Left forelimb (tissue), 1 donor: ENCODE results near the gene MSI2.

Source experiments
- DNase-seq: peaks from one replicate; pipeline ENCODE4 v3.0.0-alpha.2; 2018; ENCODE audit warnings: low spot score

MSI2 gene

GRCh38 chr17:57599271-57600045 is 343.1 kb downstream of the MSI2 start:
- DNase-seq = no peak

DNA sequence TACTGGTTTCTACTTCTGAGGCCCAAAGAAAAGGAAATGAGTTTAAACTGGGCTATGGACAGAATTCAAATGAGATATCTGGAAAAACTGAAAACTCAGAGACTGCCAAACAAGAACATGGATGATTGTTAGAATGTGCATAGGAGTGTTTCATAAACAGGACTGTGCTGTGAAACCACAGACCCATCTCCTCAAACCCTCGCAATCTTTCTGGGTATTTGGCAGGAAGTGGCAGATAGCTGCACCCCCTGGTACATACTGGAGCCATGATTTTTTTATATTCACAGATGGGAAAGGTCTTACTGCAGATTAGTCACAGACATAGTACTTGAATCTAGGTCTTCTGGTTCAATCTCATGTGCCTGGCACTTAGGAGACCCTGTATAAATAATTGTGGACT is 343.8 kb downstream of the MSI2 start:
- DNase-seq = no peak

GRCh38 chr17:57601143-57601735 is 344.9 kb downstream of the MSI2 start:
- DNase-seq = no peak

- no peak for DNase-seq
Observed at GRCh38 chr17:57602896-57603295, 346.6 kb downstream of the MSI2 start.

- DNase-seq = no peak
Observed at GRCh38 chr17:57603546-57603945, 347.2 kb downstream of the MSI2 start.

GRCh38 chr17:57603978-57604377 is 347.7 kb downstream of the MSI2 start:
- no peak for DNase-seq

DNA sequence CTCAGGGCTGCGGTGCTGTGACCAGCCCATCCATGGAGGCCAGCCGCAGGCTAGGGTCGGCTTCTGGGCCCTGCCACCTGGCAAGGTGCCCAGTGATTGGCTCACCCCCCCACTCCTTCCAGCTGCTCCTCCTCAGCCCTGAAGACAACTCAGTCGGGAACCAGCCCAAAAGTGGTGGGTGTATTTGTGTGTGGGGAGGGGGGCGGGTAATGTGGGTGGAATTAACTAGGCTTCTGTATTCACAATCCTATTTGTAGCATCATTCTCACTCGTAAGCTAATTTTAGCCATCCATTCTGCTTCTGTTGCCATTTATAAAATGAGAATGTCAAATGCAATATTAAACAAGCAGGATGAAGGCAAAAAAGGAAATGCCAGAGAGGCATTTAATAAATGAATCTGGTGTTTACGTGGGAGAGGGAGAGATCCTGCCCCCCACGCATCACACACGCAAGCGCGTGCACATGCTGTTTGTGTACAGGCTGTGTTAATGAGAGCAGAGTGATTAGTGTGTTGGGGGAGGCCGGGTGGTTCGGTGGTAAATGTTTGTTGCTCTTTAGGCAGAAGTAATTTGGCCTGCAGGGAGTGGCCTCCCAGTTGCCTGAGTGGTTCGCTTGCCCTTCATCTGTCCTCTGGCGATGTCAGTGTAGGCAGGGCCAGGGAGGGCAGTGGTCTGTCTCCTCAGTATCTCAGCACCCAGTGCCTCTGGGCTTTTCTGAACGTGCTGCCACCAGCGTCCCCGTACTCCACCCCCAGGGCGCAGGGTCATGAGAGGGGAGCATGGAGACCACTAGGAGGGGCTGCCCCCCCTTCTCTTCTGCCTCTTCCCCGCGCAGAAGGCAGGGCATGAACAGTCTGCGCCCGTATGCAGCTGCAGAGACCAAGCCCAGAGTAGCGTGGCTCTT is 348.7 kb downstream of the MSI2 start:
- DNase-seq = no peak

GRCh38 chr17:57605675-57606105 is 349.4 kb downstream of the MSI2 start:
- DNase-seq = no peak

DNA sequence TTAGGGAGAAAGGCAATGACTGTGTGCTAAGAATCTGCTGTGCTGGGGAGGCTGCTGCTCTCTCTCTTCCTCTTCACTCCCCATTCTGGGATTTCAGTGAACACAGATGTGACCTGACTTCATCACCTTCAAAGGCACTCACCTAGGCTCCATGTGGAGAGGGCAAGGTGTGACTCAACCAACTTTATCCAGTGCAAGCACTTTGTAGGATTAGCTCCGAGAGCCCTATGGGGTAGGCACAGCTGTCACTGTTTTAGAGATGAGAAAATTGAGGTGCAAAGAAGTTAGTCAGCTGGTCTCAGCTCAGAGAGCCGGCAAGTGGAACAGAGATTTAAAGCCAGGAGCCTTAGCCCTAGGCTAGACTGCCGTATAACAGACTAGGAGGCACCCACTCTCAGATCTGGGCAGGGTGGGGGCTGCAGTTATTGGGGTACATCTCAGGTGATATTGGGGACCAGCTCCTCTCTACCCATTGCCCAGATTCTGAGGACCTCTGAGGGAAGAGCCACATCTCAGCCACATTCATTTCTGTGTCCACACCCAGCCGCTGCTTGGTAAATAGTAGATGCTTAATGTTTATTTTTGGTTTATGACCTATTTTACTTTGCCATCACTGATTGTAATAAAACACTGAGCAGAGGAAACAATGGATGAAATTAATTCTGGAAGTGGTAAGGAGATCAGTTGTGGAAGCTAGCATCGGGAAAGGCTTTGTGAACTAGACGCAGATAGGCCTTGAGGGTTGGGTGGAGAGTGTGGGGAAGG is 350.0 kb downstream of the MSI2 start:
- no peak for DNase-seq

- no peak for DNase-seq
Observed at GRCh38 chr17:57607553-57608120, 351.3 kb downstream of the MSI2 start.

DNA sequence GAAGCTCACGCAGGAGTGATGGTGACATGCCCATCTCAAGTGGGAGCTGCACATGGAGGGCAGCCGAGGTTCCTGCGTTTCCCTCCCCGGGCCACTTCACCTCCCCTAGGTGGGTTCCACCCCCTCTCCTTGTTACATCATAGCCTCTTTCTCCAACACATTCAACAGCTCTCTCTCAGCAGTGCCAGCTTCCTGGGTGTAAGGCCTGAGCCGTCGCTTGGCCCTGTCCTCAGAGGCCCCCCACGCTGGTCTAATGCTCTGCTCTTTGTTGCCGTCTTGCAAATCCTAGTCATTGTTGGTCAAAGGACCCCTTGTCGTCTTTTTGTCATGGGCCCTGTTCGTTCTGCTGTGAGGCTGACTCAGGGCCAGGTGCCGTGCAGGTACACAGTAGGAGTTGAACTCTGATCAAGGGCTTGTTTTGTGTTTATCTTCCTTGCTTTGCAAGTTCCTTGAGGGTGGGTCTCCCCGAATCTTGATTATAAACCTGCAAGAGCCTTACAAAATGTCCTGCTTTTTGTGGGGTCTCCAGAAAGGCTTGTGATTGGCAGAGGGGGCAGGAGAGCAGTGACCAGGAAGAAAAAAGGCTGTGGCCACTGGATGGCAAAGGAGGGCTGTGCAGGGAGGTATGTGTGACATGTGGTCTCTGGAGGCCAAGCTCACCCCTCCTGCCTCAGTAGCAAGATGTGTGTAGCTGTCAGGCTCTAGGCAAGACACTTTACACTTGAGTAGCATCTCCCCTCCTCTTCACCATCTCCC is 352.2 kb downstream of the MSI2 start:
- DNase-seq = no peak

DNA sequence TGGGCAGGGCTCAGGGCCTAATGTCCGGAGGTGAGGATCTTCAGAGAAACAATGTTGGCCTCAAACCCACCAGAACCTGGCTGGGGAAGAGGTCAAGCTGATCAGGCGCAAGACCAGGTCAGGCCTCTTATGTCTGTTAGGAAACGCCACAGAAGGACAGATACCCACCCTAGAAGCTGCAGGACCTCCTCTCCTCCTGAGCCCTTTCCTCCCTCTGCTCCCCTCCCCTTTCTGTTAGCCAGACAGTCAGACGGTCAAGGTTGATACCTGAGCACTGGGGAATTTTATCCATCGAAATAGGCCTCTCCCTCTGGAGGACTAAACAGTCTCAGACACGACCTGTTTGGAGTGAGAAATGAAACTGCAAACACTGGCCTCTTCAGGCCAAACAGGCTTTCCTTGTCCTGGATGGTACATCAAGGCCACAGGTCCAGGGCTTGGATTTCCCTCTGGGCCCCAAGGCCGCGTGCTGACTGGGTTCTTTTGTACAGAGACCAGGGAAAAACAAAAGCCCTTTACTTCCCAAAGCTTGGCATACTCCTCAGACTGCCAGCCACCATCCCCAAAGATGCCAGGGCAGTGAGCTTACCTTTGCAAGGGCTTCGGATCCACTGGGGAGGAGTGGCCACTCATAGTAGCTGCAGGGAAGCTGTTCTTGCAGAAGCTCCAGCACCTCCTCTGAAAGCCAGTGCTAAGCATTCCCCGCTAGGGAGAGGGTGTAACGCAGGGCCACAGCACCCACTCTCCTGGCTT is 353.0 kb downstream of the MSI2 start:
- no peak for DNase-seq

GRCh38 chr17:57609878-57610270 is 353.6 kb downstream of the MSI2 start:
- DNase-seq = no peak

DNA sequence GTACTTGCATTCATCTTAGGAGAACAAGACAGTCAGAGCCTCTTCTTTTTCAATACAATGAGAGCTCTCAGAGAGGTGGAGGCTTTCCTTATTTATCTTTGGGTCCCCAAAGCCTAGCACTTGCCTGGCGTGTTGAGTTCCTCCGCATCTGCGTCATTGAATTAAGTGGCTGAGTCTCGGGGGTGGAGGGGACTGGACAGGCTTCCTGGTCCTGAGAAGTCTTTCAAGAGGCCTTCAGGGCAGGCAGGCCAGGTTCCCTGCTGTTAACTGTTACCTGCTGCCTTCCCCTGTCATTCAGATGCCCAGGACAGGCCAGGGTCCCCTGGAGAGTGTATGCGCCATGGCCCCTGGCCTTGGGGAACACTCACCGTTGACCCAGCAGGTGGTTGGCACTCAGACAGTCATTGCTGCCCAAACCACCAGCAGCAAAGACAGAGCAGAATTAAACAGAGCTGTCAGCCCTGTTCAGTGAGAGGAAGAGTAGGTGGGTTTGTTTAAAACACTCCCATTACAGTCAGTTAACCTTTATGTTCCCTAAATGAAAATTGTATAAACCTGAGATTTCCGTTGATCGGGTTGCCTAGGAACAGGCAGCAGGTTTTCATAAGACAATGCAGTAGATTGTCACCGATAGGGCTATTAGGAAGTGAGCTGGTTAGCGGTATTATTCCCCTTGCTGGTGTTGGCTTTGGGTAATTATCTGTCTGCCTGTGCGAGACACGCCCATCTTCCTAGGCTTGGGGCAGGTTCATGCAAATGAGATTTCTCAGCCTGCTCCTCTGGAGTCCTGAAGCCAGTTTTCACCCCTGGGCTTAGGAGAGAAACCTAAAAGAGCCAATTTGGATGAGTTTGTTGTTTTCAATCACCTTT is 356.1 kb downstream of the MSI2 start:
- no peak for DNase-seq

DNA sequence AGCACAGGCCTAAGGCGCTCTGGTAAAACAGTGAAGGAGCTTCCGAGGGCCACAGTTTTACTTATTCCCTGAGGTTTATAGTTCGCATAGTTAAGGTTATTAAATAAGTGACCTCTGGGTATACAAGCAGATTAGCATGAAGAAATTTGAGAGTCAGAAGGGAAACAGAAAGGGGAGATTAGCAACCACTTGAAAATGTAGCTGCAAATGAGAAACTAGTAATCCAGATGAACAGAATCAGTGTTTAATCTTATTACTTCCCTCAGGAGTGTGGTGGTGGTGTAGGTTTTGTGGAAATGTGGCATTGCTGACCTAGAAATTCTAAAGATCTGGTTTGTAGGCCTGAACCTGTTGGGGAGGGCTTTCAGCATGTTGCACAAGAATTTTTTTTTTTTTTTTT is 358.4 kb downstream of the MSI2 start:
- DNase-seq = no peak

DNA sequence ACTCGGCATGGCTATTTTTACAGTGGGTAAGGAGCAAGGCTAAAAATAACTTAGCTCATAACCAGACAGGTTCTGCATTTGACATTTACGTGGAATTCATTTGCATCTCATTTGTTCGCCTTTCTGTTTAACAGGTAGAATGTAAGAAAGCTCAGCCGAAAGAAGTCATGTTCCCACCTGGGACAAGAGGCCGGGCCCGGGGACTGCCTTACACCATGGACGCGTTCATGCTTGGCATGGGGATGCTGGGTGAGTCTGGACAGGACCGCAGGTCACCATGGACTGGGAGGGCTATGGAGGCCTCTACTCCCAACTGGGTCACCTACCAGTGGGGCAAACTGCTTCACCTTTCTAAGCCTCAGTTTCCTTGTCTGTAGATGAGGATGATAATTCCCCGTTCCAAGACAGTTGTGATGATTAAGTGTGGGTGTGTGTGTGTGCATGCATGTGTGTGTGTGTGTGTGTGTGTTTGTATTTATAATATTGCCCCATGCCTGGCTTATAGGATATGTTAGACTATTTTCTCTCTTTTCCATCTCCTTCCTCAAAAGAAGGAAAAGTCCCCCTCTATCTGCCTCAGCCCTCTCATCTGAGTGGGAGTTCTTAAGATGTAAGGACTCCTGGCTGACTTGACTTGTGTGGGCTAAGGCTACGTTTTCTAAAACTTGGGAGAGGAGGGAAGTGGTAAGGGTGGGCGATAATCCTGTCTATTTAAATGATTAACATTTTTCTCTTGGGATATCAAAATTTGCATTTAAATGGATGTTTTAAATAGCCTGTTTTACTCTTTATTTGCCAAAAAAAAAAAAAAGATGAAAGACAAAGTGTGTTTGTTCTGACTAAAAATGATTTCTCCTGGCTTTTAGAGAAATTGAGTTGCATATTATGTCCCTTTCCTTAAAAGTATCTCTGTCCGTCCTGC is 359.8 kb downstream of the MSI2 start:
- no peak for DNase-seq

DNA sequence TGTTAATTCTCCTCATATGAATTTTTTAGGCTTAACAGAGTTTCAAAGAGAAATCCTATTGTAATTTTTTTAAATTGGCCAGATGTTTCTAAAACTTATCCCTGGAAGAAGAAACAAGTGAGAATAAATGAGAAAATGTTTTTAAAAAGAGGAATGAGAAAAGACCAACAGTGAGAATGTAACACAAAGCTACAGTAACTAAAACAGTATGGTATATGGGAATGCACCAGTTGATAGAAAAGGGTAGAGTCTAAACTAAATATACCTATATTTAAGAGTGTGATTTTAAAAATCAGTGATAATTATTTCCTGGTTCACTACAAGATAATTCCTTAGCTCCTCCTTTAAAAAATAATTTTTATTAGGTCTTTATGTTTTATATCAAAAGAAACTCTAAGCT is 360.9 kb downstream of the MSI2 start:
- no peak for DNase-seq
